ENCODE measurements around the gene IL20. TPM values are rescaled to one million over a fixed set of nuclear protein-coding genes. Genes with fewer than 3 reads are reported as not detected.

The IL20 gene
- total and polyA plus RNA-seq, 2 of the 13 experiments (the other 11 are each of a cell fraction or from before 2014, with no cell fraction given) = 0.05 TPM; not detected in 1

GRCh38 chr1:206885341-206886060 is 20.1 kb downstream of the IL20 start:
- Histone ChIP-seq H3K4me1 (ENCODE audit: insufficient read depth, low read length) (no peaks in the 10 kb centered on the region), H3K27me3 (ENCODE audit: control insufficient read depth in 1 of 2, insufficient read depth in 2 of 2, low read length in 2 of 2) (peaks cover 0 to 19% of the 10 kb centered on the region in 2 experiments; a peak in 3 of 5 replicates), H3K36me3 (replicated peaks in 1 of 2; ENCODE audit: control insufficient read depth in 1 of 2, insufficient read depth in 2 of 2, low read length in 2 of 2) (no peaks in the 10 kb centered on the region), H3K27ac (ENCODE audit: extremely low read length, insufficient read depth, low read length) (no peak overlapping the region), H2AFZ (ENCODE audit: low read length) (no peak overlapping the region), H3K9me3 (ENCODE audit: low read length) (no peaks in the 10 kb centered on the region), H3K79me2 (ENCODE audit: insufficient read depth, low read length) (no peaks in the 10 kb centered on the region), H4K20me1 (ENCODE audit: insufficient read depth, low read length) (no peaks in the 10 kb centered on the region), H3K4me2 (ENCODE audit: low read depth, low read length) (no peak overlapping the region), H3K4me3 (replicated peaks in 1 of 3; ENCODE audit: insufficient read depth in 1 of 3, low read depth in 2 of 3, low read length in 3 of 3) (no peak overlapping the region), H3K9ac (ENCODE audit: insufficient read depth, low read depth, low read length) (no peak overlapping the region)
- BruUV-seq (replicated peaks) = no TSS peak
- in situ Hi-C loops (cut with HindIII; ENCODE audit: extremely low pct_ligation_motif_present, low pct_unique_long_range_greater_than_20kb) = no loop called here
- CTCF ChIA-PET (ENCODE audit: low intra/inter-chr PET ratio, low total read pairs) = no interaction called here
- intact Hi-C loops (cut with micrococcal nuclease; ENCODE audit: unreplicated experiment) = no loop called here
- 31% methylated on average over 3 of the region's 3 CpGs for WGBS (ENCODE audit: low lambda C conversion rate)
- FAIRE-seq (no peak), DNase-seq (ENCODE audit: low spot score) (no peak), ATAC-seq (no peak)
- no peak for TF ChIP-seq ZNF597 (CRISPR knock-in tag; IDR thresholded peaks at IDR 0.05)
- no peak for TF ChIP-seq ZFAT (CRISPR knock-in tag; conservative IDR thresholded peaks at IDR 0.05)
- TF ChIP-seq ZNF883 (CRISPR knock-in tag; IDR thresholded peaks at IDR 0.05; ENCODE audit: not compliant biosample characterization) = no peak
- TF ChIP-seq ZNF781 (CRISPR knock-in tag; IDR thresholded peaks at IDR 0.05; ENCODE audit: borderline replicate concordance, not compliant biosample characterization) = no peak
- no peak for TF ChIP-seq PAF1 (CRISPR knock-in tag; IDR thresholded peaks at IDR 0.05)
- TF ChIP-seq FOXK1 (CRISPR knock-in tag; IDR thresholded peaks at IDR 0.05; ENCODE audit: borderline replicate concordance, low read depth) = no peak
- no peak for TF ChIP-seq FOXK2 (IDR thresholded peaks at IDR 0.05)
- no peak for TF ChIP-seq RELA (CRISPR knock-in tag; IDR thresholded peaks at IDR 0.05)
- TF ChIP-seq RBFOX2 (IDR thresholded peaks at IDR 0.05; ENCODE audit: low read depth, low read length) = no peak
- TF ChIP-seq ZNF235 (CRISPR knock-in tag; IDR thresholded peaks at IDR 0.05; ENCODE audit: borderline replicate concordance) = no peak
- TF ChIP-seq STAT5B (CRISPR knock-in tag; IDR thresholded peaks at IDR 0.05) = no peak
- no peak for TF ChIP-seq RBAK (CRISPR knock-in tag; IDR thresholded peaks at IDR 0.05)
- no peak for TF ChIP-seq PHF5A (CRISPR knock-in tag; IDR thresholded peaks at IDR 0.05; ENCODE audit: low read depth, unreplicated experiment)
- TF ChIP-seq SCMH1 (CRISPR knock-in tag; IDR thresholded peaks at IDR 0.05; ENCODE audit: borderline replicate concordance) = no peak
- no peak for TF ChIP-seq ZNF530 (CRISPR knock-in tag; IDR thresholded peaks at IDR 0.05; ENCODE audit: low read depth)
- no peak for TF ChIP-seq IKZF4 (CRISPR knock-in tag; IDR thresholded peaks at IDR 0.05; ENCODE audit: borderline replicate concordance, low read depth, not compliant biosample characterization)
- TF ChIP-seq KDM1A (CRISPR knock-in tag; IDR thresholded peaks at IDR 0.05) = no peak
- no peak for TF ChIP-seq ZNF510 (CRISPR knock-in tag; IDR thresholded peaks at IDR 0.05; ENCODE audit: low read depth)
- no peak for TF ChIP-seq SAP130 (CRISPR knock-in tag; IDR thresholded peaks at IDR 0.05; ENCODE audit: low read depth)
- TF ChIP-seq PAX8 (CRISPR knock-in tag; IDR thresholded peaks at IDR 0.05; ENCODE audit: borderline replicate concordance) = no peak
- POLR2A ChIA-PET = no interaction called here
